HL-60 (cell line): ENCODE data around the gene GSAP.

Source experiments
- CTCF ChIP-seq: IDR thresholded peaks from one replicate; pipeline ENCODE4 v1.5.1; 2011; ENCODE audit warnings: low read length, control low read depth, inconsistent platforms; ENCODE audit not compliant: insufficient read depth
- GABPA ChIP-seq: IDR thresholded peaks from 2 replicates; pipeline ENCODE4 v1.6.1; 2012; ENCODE audit warnings: low read depth
- POLR2AphosphoS5 ChIP-seq: IDR thresholded peaks from 2 replicates; pipeline ENCODE4 v1.6.1; 2012; ENCODE audit warnings: low read depth

- TF ChIP-seq CTCF (no peak), POLR2AphosphoS5 (no peak), GABPA (no peak)
Measured at GRCh38 chr7:77338883-77339629, 77.1 kb downstream of the GSAP start.
